Stimulated activated CD8-positive, alpha-beta memory T cell treated with anti-CD3 and anti-CD28 coated beads, Interleukin-12 subunit alpha, Interleukin-12 subunit beta, amount 100 ng/mL, for 1 hour (primary cell): ENCODE data around the gene UBL4A.

ENCODE experiments used
- DNase-seq: peaks from one replicate; pipeline ENCODE4 v3.0.0-alpha.2; 2020; ENCODE audit warnings: low read depth

The UBL4A gene

DNA sequence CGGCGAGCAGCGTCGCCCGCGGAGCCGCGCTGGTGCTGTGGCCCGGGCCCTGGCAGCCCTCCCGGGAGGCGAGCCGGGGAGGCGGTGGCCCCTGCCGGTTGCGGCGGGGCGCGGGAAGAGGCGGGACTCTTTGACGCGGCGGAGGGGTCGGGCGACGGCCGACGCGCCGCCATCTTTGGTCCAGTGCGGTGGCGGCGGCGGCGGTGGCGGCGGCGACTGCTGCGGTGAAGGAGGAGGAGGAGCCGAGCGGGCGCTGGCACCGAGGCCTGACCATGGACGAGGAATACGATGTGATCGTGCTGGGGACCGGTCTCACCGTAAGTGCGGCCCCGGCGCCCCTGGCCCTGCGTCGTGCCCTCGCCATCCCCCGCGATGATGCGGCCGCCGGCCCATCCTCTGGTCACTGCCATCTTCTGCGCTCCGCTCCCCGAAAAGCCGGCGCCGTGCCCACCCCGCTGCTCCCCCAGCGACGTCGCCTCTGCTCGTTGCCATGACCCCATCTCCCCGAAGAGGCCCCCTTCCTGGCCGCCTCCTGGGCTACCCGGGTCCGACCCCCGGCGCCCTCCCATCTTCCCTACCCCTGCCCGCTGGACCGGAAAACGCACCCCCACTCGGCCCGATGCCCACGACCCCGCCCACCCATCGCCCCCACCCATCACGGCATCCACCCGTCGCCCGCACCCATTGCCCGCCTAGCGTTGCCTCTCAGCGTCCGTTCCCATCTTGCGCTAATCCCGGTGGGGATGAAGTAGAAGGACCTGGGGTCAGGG lies 49.2 kb downstream of the UBL4A start, which contains the start of gene GDI1:
Gene GDI1, plus strand, starts transcription at position 172 of the 770 bp plus-strand sequence. Its CDS starts 101 bp downstream, at position 273.
- peak; percentile 26 for DNase-seq

DNA sequence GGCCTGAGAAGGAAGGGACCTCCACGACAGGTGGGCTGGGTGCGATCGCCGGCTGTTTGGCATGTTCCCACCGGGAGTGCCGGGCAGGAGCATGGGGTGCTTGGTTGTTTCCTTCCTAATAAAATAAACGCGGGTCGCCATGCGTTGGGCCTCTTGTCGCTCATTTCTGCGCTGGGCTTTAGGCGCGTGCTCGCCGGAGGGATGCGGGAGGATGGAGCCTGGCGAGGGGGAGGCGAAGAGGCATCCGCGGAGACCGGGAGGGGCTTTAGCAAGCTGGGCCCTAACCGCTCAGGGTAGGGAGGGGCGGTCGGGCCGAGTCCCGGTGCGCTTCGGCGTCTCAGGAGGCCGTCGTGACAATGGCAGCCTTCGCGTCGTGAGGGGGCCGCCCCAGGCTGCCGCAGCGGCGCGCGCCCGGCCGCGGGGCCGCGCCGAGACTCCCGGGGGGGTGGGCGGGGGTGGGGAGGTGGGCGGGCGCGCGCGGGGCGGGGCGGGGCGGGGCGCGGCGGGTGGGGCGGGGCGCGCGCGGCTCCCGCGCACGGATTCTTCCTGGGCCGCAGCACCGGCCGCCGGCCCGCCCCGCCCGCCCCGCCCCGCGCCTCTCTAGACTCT lies 49.9 kb downstream of the UBL4A start:
- peak; percentile 23 for DNase-seq

DNA sequence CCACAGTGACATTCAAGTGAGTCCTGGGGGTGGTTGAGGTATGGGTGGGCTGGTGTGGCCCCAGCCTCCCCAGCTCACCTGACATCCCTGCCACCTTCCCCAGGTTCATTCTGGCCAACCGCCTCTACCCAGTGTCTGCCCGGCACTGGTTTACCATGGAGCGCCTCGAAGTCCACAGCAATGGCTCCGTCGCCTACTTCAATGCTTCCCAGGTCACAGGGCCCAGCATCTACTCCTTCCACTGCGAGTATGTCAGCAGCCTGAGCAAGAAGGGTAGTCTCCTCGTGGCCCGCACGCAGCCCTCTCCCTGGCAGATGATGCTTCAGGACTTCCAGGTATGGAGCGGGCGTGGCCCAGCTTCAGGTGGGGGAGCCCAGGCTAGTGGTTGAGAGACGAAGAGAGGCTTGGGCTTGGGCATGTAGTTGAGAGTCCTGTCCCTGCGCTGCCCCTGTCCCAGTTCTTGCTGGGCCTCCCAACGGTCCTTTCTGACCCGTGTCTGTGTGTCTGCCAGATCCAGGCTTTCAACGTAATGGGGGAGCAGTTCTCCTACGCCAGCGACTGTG lies 51.2 kb downstream of the UBL4A start:
- no peak for DNase-seq

DNA sequence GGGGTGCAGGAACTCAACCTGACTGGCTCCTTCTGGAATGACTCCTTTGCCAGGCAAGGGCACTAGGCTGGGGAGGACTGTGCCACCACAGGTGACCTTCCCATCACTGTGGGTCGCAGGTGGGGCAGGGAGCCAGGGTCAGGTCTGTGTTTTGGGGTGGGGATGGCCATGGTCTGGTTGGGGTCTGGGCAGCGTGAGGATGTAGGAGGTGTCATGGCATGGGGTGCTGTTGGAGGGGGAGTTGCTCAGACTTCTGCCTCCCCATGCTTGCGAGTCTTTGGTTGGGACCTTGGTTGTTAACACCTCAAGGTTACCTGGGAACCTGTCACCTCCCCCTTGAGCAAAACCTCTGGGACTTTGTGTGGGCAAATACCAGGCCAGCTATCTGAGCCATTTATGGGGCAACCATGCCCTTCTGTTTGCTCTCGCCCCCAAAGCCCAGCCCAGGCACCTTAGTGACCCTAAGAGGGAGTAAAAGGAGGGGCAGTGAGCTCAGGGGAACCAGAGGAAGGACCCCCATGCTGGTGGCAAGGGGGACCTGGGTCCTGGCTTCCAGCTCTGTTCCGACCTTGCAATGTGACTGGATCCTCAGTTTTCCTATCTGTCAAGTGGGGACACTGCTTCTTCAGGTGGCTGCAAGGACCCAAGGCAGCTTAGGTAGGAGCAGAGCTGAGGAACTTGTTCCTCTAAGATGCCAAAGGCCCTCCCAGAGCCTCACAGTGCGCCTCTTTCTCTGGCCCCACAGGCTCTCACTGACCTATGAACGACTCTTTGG lies 51.8 kb downstream of the UBL4A start:
- no peak for DNase-seq
